T-cell (primary cell): ENCODE results near the gene UTP20. TPM values are rescaled to one million over a fixed set of nuclear protein-coding genes. Genes with fewer than 3 reads are reported as not detected.

Experiments
- ATAC-seq, 4 experiments: fragments of 200-7000 bp in 3 of 4; fragments of 150-1000 bp in 1 of 4; cut with Tn5 transposase; replicated peaks in 1 of 4; 1 replicate in 3 of 4; 2 replicates in 1 of 4; pipeline ENCODE4 v1.10.0; 2021; ENCODE audit warnings: moderate library complexity in 3 of 4, mild to moderate bottlenecking in 2 of 4, moderate number of reproducible peaks in 1 of 4
- CTCF ChIA-PET, 2 donors: fragments of 300-600 bp; sonication (Branson Sonifier 250); formaldehyde crosslinking; loops; one replicate each; lab custom pipeline; 2022; ENCODE audit warnings: antibody characterized with exemption in 2 of 2; lab: Charles Lee
- POLR2A ChIA-PET, 2 donors: fragments of 300-600 bp; sonication (Branson Sonifier 250); formaldehyde crosslinking; loops; one replicate each; lab custom pipeline; 2022; ENCODE audit warnings: antibody characterized with exemption in 2 of 2; lab: Charles Lee
- DNase-seq, 35 experiments: peaks; one replicate each; pipeline versions ENCODE4 v3.0.0 to v3.0.0-alpha.2; 2013 to 2023
- H3K27ac ChIP-seq: one replicate; pipeline ENCODE4 v1.5.1; 2013; ENCODE audit warnings: low read length
- H3K27me3 ChIP-seq, 2 experiments: replicated peaks in 1 of 2; 1 replicate in 1 of 2; 2 replicates in 1 of 2; pipeline versions ENCODE4 v1.6.1 to v1.7.0; 2013; ENCODE audit warnings: low read length in 1 of 2, mixed read lengths in 1 of 2; ENCODE audit not compliant: control insufficient read depth in 2 of 2, insufficient read depth in 2 of 2; ENCODE audit errors: extremely low read depth in 1 of 2
- H3K36me3 ChIP-seq, 2 donors: 1 replicate in 1 of 2; 2 replicates in 1 of 2; pipeline versions ENCODE4 v1.6.1 to v1.7.0; 2013; ENCODE audit warnings: low read length in 1 of 2; ENCODE audit not compliant: control insufficient read depth in 2 of 2, insufficient read depth in 1 of 2; ENCODE audit errors: extremely low read depth in 1 of 2
- H3K4me1 ChIP-seq, 2 experiments: 1 replicate in 1 of 2; 2 replicates in 1 of 2; pipeline versions ENCODE4 v1.6.1 to v1.7.0; 2013; ENCODE audit warnings: low read length in 2 of 2, mixed read lengths in 1 of 2; ENCODE audit not compliant: insufficient read depth in 2 of 2, control insufficient read depth in 1 of 2; ENCODE audit errors: extremely low read depth in 1 of 2
- H3K4me3 ChIP-seq, 2 donors: 1 replicate in 1 of 2; 2 replicates in 1 of 2; pipeline versions ENCODE4 v1.5.1 to v1.7.0; 2013; ENCODE audit warnings: mild to moderate bottlenecking in 2 of 2, low read length in 1 of 2, moderate library complexity in 1 of 2; ENCODE audit not compliant: control insufficient read depth in 1 of 2; ENCODE audit errors: extremely low read depth in 1 of 2
- H3K9me3 ChIP-seq: 2 replicates; pipeline ENCODE4 v1.7.0; 2013
- H3K27ac Mint-ChIP-seq, 2 donors: one replicate each; pipeline ENCODE4 v1.8.0; 2020 to 2021; ENCODE audit warnings: mild to moderate bottlenecking in 2 of 2, mixed read lengths in 2 of 2
- H3K27me3 Mint-ChIP-seq, 2 donors: one replicate each; pipeline ENCODE4 v1.8.0; 2021 to 2022; ENCODE audit warnings: mixed read lengths in 2 of 2
- H3K36me3 Mint-ChIP-seq: one replicate; pipeline ENCODE4 v1.8.0; 2021; ENCODE audit warnings: mixed read lengths
- H3K4me1 Mint-ChIP-seq, 3 donors: one replicate each; pipeline ENCODE4 v1.8.0; 2020 to 2022; ENCODE audit warnings: mixed read lengths in 3 of 3, mild to moderate bottlenecking in 1 of 3
- H3K4me3 Mint-ChIP-seq, 3 donors: one replicate each; pipeline ENCODE4 v1.8.0; 2020 to 2022; ENCODE audit warnings: mild to moderate bottlenecking in 3 of 3, mixed read lengths in 3 of 3, moderate library complexity in 3 of 3
- H3K9me3 Mint-ChIP-seq, 3 donors: one replicate each; pipeline ENCODE4 v1.8.0; 2020 to 2022; ENCODE audit warnings: mixed read lengths in 3 of 3
- WGBS: methylation state at CpG from one replicate; pipeline ENCODE4 v1.1.5; 2013; ENCODE audit warnings: missing lambda C conversion rate; ENCODE audit not compliant: insufficient coverage; 5-methylcytosine and 5-hydroxymethylcytosine counted together
- total RNA-seq, 35 experiments: library from RNA in 6 of 35; stranded (reverse) in 6 of 35; fragments of 120-200 nt in 1 of 35; gene quantifications; one replicate each; pipeline versions ENCODE4 v1.2.1 to v1.2.4 and lab custom pipeline; 2013 to 2026

UTP20 gene
- total RNA-seq, 5 donors from 2014 or later (not counting 1 experiment from before 2014, with no cell fraction given) = 12.7 to 16.9 (median 14.6) TPM

- Mint-ChIP-seq H3K36me3 (no peaks in the 10 kb centered on the region), H3K4me3 (no peak overlapping the region), H3K9me3 (peaks cover 0 to 2% (median 0%) of the 10 kb centered on the region in 3 donors), H3K27ac (no peak overlapping the region), H3K4me1 (no peaks in the 10 kb centered on the region), H3K27me3 (peaks cover 0 to 8% of the 10 kb centered on the region in 2 donors)
- Histone ChIP-seq H3K36me3 (no peaks in the 10 kb centered on the region), H3K27me3 (peaks cover 0 to 7% of the 10 kb centered on the region in 2 experiments), H3K27ac (no peak overlapping the region), H3K4me3 (no peak overlapping the region), H3K4me1 (no peaks in the 10 kb centered on the region), H3K9me3 (no peaks in the 10 kb centered on the region)
- ChIA-PET POLR2A (no interaction called here), CTCF (no interaction called here)
- no peak for DNase-seq
- 100% methylated on average over 1 of the region's 2 CpGs for WGBS
- ATAC-seq = no peak
These were observed 36.8 kb upstream of the UTP20 start for GRCh38 chr12:101243074-101243473.

GRCh38 chr12:101243616-101244015, 36.3 kb upstream of the UTP20 start:
- 20% methylated on average over 1 of the region's 2 CpGs for WGBS
- H3K4me1 Mint-ChIP-seq = no peaks in the 10 kb centered on the region
- Histone ChIP-seq H3K36me3 (no peaks in the 10 kb centered on the region), H3K27me3 (peaks cover 0 to 7% of the 10 kb centered on the region in 2 experiments), H3K9me3 (no peaks in the 10 kb centered on the region), H3K27ac (no peak overlapping the region), H3K4me1 (no peaks in the 10 kb centered on the region), H3K4me3 (no peak overlapping the region)
- no peak overlapping the region for H3K27ac Mint-ChIP-seq
- ChIA-PET CTCF (no interaction called here), POLR2A (no interaction called here)
- H3K9me3 Mint-ChIP-seq = peaks cover 0 to under 1% (median 0%) of the 10 kb centered on the region in 3 donors
- H3K27me3 Mint-ChIP-seq = peaks cover 0 to 5% of the 10 kb centered on the region in 2 donors
- DNase-seq (no peak), ATAC-seq (no peak)
- no peak overlapping the region for H3K4me3 Mint-ChIP-seq
- no peaks in the 10 kb centered on the region for H3K36me3 Mint-ChIP-seq

GRCh38 chr12:101256266-101256665, 23.6 kb upstream of the UTP20 start:
- Mint-ChIP-seq H3K4me3 (no peak overlapping the region), H3K9me3 (no peaks in the 10 kb centered on the region), H3K27ac (no peak overlapping the region), H3K36me3 (no peaks in the 10 kb centered on the region), H3K4me1 (no peaks in the 10 kb centered on the region), H3K27me3 (peaks cover 3 to 10% of the 10 kb centered on the region in 2 donors)
- 70% methylated on average over 3 of the region's 4 CpGs for WGBS
- ChIA-PET CTCF (no interaction called here), POLR2A (no interaction called here)
- DNase-seq (no peak), ATAC-seq (no peak)
- no peak overlapping the region for H3K27ac ChIP-seq
- no peaks in the 10 kb centered on the region for H3K9me3 ChIP-seq
- H3K4me1 ChIP-seq = no peaks in the 10 kb centered on the region
- H3K36me3 ChIP-seq = no peaks in the 10 kb centered on the region
- no peak overlapping the region for H3K4me3 ChIP-seq
- H3K27me3 ChIP-seq = peaks cover 2 to 7% of the 10 kb centered on the region in 2 experiments

GRCh38 chr12:101257357-101257756, 22.5 kb upstream of the UTP20 start:
- H3K9me3 Mint-ChIP-seq = no peaks in the 10 kb centered on the region
- ChIA-PET CTCF (no interaction called here), POLR2A (no interaction called here)
- H3K4me3 Mint-ChIP-seq = no peak overlapping the region
- Histone ChIP-seq H3K9me3 (no peaks in the 10 kb centered on the region), H3K27me3 (peaks cover 2 to 5% of the 10 kb centered on the region in 2 experiments), H3K4me3 (no peak overlapping the region), H3K36me3 (no peaks in the 10 kb centered on the region), H3K4me1 (no peaks in the 10 kb centered on the region), H3K27ac (no peak overlapping the region)
- ATAC-seq (no peak), DNase-seq (no peak)
- no peaks in the 10 kb centered on the region for H3K36me3 Mint-ChIP-seq
- H3K27ac Mint-ChIP-seq = no peak overlapping the region
- H3K27me3 Mint-ChIP-seq = peaks cover 3 to 10% of the 10 kb centered on the region in 2 donors
- 77% methylated on average over 3 of the region's 4 CpGs for WGBS
- H3K4me1 Mint-ChIP-seq = no peaks in the 10 kb centered on the region

GRCh38 chr12:101267111-101267510, 12.8 kb upstream of the UTP20 start:
- Histone ChIP-seq H3K4me3 (no peak overlapping the region), H3K27ac (no peak overlapping the region), H3K27me3 (peaks cover 2 to 17% of the 10 kb centered on the region in 2 experiments), H3K36me3 (no peaks in the 10 kb centered on the region), H3K4me1 (no peaks in the 10 kb centered on the region), H3K9me3 (no peaks in the 10 kb centered on the region)
- CTCF ChIA-PET = no interaction called here
- DNase-seq (no peak), ATAC-seq (no peak)
- no peak overlapping the region for H3K27ac Mint-ChIP-seq
- POLR2A ChIA-PET = no interaction called here
- no peak overlapping the region for H3K4me3 Mint-ChIP-seq
- H3K9me3 Mint-ChIP-seq = peaks cover 0 to 4% (median 3%) of the 10 kb centered on the region in 3 donors
- no peaks in the 10 kb centered on the region for H3K36me3 Mint-ChIP-seq
- no peaks in the 10 kb centered on the region for H3K4me1 Mint-ChIP-seq
- peaks cover 34 to 42% of the 10 kb centered on the region in 2 donors for H3K27me3 Mint-ChIP-seq

- Mint-ChIP-seq H3K36me3 (no peaks in the 10 kb centered on the region), H3K4me1 (peaks cover 10 to 13% (median 12%) of the 10 kb centered on the region in 3 donors), H3K4me3 (no peak overlapping the region), H3K27me3 (peaks cover 17% of the 10 kb centered on the region in 2 donors), H3K9me3 (no peaks in the 10 kb centered on the region), H3K27ac (no peak overlapping the region)
- Histone ChIP-seq H3K4me1 (peaks cover 4 to 10% of the 10 kb centered on the region in 2 experiments), H3K27me3 (peaks cover 1 to 6% of the 10 kb centered on the region in 2 experiments), H3K27ac (no peak overlapping the region), H3K9me3 (no peaks in the 10 kb centered on the region), H3K36me3 (no peaks in the 10 kb centered on the region), H3K4me3 (no peak overlapping the region)
- ChIA-PET POLR2A (no interaction called here), CTCF (no interaction called here)
- DNase-seq = no peak
- ATAC-seq = no peak
- no CpG with 5 or more reads among the region's 1 CpG for WGBS
These were observed 3.5 kb upstream of the UTP20 start for GRCh38 chr12:101276433-101276832.

GRCh38 chr12:101277443-101277842, 2.5 kb upstream of the UTP20 start:
- H3K4me3 Mint-ChIP-seq = no peak overlapping the region
- peaks cover 0 to 5% of the 10 kb centered on the region in 2 donors for H3K36me3 ChIP-seq
- H3K4me1 ChIP-seq = peaks cover 4 to 10% of the 10 kb centered on the region in 2 experiments
- H3K9me3 ChIP-seq = no peaks in the 10 kb centered on the region
- no peak for DNase-seq
- H3K36me3 Mint-ChIP-seq = peaks cover 6% of the 10 kb centered on the region
- ChIA-PET CTCF (no interaction called here), POLR2A (no interaction called here)
- no peak for ATAC-seq
- H3K27ac Mint-ChIP-seq = no peak overlapping the region
- no peak overlapping the region for H3K27ac ChIP-seq
- peaks cover 13 to 17% of the 10 kb centered on the region in 2 donors for H3K27me3 Mint-ChIP-seq
- peaks cover 0 to 6% of the 10 kb centered on the region in 2 experiments for H3K27me3 ChIP-seq
- H3K4me3 ChIP-seq = no peak overlapping the region
- no CpG with 5 or more reads among the region's 3 CpGs for WGBS
- peaks cover 17 to 20% (median 19%) of the 10 kb centered on the region in 3 donors for H3K4me1 Mint-ChIP-seq
- no peaks in the 10 kb centered on the region for H3K9me3 Mint-ChIP-seq
